ENCODE data around the gene HRH1.
"Not testable (repeated sequence)": the region's sequence is repeated elsewhere in the genome, so short reads cannot be mapped to it uniquely, and the experiment has no call there.

HRH1 gene

DNA sequence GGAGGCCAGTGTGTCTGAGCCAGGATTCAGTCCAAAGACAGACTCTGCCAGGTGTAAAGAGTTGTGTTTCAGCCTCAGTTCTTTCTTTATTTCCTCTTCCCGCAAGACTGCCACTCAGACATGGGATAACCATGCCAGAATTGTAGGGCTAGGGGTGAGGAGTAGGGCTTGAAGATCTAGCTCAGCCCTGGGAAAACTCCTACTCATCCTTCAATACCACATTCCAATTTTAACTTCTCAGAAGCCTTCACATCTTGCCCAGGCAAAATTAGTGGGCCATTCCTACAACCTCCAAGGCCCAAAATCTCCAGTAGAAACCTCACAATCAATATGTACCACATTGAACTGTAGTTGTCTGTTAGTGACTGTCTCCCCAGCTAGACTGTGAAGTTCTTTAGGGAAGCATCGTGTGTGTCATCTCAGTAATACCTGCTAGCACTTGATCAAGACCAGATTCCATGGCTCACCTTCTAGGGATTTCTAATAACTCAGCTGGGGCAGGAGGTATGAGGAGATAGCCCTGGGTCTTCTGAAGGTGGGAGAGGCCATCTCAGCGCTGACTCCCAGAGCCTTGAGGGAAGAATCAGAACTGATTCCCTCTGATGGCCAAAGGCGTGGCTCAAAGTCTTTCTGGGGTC, 19.7 kb downstream of the HRH1 start:
- DNase-seq = no peak

DNA sequence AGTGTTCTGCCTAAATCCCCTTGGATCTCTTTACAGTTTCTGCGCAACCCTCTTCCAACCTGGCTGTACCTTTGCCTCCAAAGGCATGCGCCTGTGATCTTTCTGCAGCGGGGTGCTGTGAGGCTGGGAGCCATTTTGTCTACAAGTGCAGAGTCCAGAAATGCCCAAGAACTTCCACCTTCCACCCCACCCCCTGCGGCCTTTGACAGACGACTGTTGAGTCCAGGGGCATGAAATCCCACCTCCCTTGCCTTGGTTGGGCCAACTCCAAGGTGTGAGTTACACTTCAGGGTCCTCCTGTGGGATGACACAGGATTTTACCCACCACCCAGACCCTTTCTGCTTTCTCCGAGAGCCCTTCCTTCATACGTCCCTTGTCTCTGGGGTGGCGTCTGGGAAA, 24.1 kb downstream of the HRH1 start:
- DNase-seq = no peak

DNA sequence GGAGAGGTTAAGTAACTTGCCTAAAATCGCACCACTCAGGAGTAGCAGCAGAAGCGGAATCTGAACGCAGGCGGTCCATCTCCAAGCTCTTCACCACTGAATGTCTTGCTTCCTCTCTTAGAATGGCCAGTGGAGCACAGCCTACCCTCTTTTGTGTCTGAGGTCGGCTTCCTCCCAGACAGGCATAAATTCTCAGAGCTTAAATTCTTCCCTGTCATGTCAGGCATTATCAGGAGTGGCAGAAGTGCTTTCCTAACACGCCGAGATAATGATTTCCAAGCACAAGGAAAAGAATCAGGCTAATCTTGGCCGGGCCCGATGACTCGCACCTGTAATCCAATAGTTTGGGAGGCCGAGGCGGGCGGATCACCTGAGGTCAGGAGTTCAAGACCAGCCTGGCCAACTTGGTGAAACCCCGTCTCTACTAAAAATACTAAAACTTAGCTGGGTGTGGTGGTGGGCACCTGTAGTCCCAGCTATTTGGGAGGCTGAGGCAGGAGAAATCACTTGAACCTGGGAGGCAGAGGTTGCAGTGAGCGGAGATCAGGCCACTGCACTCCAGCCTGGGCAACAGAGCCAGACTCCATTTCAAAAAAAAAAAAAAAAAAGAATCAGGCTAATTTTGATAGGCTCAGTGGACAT, 30.2 kb downstream of the HRH1 start:
- not testable (repeated sequence) for DNase-seq

DNA sequence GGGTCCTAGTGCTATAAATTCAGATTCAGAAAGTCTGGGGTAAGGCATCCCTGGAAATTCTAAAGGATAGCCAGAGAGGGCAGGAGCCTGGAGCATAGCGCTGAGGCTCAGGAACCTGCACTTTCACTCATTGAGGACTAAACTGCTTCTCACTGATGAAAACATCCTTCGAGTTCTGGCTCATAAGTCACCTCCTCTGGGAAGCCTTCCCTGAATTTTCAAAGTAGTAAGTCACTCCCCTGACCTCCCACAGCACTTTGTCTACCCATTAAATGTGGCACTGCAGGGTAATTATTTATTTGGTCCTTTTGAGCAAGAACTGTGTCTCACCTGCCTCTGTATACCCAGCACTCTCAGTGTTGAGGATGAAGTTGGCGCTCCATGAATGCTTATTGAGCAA, 30.9 kb downstream of the HRH1 start:
- DNase-seq = no peak

DNA sequence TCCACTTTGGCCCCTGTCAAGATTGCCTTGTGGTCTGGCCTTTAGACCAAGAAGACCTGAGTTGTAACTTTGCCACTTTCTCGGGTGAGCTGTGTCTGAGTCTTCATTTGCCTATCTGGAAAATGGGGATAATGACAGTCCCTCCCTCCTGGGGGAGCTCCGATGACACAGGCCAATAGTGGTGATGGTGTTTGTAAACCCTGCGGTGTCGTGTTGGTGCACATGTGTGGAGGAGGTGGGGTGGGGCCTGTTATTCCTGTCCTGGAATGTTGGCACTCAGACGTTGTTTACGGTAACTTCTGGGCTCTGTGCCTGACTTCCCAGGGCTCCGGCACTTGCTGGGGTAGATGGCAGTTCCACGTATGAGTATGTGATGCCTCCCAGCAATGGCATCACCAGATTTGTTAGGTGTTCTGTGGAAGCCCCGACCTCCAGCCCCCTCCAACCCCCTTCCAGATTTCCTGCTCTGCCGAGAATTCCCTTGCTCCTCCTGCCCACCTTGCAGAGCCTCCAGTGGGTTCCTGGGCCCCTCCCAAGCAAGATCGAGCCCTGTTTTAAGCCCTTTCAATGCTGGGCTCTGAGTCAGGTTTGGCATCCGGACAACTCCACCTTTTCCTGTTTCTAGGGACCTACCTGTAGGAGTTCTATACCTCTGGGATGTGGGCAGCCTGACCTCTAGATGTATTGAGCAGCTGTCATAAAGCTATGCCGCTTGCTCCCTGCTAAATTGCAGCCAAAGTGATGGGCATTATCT, 31.4 kb downstream of the HRH1 start:
- no peak for DNase-seq

DNA sequence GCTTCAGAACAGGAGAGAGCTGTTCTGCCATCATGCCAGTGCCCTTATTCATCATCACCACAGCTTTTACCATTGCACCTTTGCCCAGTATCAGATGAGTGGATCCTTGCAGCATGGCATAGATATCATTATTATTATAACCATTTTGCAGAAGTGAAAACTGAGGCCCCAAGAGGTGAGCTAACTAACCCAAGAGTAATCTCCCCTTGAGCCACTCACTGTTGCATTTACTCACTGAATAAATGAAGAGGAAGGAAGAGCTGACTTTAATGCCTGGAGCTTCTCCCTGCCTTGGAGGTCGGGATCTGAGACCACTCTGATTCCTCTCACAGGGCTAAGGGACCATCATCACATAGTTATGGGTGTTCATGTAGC, 32.0 kb downstream of the HRH1 start:
- DNase-seq = no peak

DNA sequence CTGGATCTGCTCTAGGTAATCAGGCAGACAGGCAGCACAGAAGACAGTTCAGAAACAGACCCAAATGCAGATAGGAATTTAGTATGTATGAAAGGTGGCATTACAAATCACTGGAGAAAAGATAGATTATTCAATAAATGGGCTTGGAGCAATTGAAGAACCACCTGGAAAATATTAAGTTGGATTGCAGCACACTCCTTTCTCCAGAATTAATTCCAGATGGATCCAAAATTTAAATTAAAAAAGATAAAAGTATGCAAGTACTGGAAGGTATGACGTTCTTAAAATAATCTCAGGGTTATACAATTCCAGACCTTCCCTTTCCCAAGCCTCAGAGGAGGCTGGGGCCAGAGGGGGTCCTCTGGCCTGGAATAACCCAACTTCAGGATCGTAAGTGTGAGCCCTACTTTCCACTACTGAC, 32.5 kb downstream of the HRH1 start:
- DNase-seq = no peak

DNA sequence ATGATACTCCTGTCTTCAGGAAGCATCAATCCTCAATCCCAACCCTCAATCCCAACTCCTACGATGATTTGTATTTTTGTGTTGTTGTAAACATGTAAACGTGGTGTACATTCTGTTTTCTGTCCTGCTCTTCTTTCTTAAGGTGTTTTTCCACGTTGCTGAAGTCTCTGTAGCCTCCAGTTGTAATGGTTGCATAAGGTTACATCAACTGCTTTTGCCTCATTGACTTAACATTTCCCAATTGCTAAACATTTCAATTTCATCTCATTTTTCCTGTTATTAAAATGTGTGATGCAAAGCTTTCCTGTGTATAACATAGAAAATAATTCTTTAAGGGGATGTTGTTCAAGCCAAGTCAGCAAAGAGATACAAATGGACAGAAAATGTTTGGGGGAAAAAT, 33.4 kb downstream of the HRH1 start:
- DNase-seq = no peak

DNA sequence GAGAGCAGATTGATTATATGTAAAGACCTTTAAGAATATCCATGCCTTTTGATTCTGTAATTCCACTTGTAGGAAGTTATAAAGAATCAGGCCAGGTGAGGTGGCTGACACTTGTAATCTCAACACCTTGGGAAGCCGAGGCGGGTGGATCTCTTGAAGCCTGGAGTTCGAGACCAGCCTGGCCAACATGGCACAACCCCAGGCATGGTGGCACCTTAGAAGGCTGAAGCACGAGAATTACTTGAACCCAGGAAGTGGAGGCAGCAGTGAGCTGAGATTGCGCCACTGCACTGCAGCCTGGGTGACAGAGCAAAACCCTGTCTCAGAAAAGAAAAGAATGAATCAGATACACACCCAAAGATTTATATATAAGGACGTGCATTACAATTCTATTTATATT, 33.9 kb downstream of the HRH1 start:
- DNase-seq = no peak

DNA sequence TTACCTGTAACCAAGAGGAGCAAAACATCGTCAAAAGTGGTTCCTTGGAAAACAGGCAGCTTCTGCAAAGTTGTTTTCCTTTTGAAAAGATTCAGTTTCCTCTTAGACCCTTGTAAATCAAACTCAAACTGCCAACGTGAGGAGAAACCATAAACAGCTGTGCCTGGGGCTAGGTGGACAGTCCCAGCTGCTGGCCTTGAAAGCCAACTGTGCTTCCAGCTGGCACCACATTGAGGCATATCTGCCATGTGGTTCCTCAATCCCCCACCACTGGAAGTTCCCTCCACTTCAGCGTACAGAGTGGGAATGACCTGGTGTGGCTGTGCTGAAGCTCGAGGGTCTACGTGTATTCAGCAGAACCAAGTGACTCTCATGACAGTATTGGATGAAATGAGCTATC, 40.9 kb downstream of the HRH1 start:
- no peak for DNase-seq

DNA sequence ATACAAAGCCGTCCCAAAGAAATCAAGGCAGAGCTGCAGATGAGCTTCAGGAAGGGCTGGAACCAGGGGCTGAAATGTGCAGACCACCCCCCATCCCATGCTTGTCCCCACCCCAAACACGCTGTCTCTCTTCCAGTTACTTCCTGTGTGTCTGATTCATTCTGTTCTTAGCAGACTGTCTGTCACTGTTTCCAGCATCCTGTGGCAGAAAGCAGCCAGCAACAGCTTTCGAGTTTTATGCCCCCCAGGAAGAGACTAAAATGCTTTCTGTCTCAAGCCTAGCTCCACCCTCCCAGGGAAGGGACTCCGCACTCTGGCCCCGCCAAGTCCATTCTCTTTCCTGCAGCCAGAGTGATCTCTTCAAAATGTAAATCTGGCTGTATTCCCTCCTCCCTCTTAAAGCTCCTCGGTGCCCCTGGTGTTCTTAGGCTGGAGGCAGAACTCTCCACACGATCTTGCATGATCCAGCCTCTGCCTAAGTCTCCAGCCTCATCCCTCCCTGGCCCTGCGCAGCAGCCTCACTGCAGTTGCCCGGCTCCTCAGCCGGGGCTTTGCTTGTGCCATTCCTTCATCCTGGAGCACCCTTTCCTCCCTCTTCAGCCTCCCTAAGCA, 41.5 kb downstream of the HRH1 start:
- no peak for DNase-seq

DNA sequence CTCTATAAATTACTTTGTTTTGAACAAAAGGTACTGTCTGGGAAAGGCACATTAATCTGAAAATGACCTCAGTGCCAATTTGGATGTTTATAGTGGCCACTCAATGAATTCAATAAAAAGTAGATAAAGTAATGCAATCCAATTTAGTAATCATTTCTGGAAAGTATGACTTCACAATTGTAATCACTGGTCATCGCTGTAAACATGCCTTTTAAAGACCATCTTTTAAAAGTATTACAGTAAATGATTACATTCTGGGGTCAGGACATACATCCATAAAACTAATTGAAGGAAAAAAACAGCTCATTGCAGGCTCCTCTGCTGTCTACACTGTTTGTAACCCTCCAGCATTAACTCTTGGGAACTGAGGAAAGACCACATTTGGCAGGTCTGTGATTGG, 43.2 kb downstream of the HRH1 start:
- DNase-seq = no peak

DNA sequence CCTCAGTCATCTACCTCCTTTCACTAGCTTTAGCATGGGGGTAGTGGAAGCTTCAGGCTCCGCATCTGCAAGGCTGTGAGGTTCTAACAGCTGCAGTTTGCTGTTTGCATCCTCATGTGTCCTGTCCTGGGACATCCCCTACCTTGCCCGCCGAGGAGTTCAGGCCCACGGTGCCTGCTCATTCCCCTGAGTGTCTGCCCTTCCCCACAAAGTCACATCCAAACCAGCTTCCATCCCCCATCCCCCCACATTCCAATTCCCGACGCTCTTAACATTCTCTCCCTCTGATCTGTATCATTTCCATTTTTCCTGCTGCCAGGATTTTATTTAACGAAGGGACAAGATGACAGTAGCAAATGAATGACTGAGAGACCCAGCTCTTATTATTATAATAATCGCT, 43.8 kb downstream of the HRH1 start:
- no peak for DNase-seq

DNA sequence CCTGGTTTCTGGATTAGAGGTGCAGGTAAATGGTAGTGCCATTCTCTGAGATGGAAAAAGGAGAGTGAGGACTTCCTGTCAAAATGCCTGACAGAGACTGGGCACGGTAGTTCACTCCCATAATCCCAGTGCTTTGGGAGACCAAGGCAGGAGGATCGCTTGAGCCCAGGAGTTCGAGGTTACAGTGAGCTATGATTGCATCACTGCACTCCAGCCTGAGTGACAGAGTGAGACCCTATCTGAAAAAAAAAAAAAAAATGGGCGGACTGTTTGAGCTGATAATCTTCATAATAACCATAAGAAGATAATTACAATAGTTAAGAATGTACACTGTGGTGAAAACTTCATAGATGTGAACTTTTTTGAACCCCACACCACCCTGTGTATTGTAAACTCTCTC, 44.2 kb downstream of the HRH1 start:
- no peak for DNase-seq

DNA sequence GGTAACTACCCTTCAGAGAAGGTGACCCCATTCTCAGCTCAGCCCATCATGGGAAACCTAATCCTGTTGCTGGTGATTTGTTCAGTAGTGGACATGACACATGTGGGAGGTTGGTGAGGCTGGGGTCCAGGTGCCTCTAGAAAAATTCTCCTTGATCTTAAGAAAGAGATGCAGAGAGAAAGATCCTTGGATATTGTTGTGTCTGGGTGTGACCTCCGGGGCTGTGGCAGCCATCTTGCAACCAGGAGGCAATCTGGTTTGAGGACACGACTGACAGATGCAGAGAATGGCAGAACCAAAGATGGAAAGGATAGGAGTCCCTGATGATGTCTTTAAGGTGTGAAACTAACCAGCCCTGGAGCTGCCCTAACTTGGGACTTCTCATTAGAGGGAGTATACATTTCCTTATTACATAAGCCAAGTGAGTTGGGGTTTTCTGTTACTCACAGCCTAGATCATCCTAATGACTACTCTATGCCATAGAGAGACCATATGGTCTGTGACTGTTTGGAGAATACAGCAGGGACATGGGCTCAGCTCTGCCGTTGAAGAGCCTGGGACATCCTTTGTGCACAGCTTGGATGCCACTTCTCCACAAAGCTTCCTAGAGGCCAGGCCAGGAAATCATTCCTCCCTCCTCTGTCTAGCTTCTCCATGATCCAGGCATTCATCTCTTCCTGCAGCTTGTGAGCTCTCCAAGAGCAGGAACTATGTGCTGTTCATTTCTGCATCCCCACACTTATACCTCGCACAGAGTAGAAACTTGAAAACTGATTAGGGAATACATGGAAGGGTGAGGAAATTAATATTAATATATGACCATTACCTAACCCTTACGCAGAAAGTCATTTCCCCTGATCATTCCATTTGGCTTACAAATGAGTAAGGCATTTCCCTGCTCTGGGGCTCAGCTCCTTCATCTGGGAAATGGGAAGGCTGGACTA, 45.9 kb downstream of the HRH1 start:
- DNase-seq = no peak

DNA sequence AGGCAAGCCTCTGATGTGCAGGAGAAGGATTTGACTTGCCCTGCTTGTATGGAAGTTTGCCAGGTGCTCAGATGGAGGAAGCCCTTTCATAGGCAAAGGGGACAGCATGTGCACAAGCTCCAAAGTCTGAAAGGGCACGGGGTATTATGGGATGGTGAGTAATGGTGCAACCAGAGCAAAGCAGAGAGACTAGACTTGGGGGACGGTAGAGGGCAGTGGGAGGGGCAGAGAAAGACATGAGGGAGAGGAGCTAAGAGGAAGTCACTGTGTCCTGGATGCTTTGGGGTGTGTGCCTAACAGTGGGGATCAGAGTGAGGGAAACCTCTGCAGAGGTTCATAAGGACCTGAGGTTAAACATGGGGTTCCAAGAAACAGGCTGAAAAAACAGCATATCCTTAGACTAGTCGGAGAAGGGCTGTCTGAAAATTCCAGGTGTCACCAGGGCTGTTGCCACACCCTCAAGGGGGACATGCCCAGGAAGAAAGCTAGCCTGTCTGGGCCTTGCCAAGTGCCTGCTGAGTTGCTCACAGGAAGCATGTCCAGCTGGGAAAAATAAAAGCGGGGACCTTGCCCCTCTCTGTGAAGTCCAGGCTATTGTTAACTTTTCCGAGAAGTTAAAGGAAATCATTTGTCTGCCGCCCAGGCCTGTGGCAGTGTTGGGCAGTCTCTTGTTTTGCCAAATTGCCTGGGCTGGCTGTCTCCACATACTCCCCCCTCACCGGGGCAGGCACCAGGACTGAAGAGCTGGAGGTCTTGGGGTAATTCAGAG, 47.1 kb downstream of the HRH1 start:
- no peak for DNase-seq

DNA sequence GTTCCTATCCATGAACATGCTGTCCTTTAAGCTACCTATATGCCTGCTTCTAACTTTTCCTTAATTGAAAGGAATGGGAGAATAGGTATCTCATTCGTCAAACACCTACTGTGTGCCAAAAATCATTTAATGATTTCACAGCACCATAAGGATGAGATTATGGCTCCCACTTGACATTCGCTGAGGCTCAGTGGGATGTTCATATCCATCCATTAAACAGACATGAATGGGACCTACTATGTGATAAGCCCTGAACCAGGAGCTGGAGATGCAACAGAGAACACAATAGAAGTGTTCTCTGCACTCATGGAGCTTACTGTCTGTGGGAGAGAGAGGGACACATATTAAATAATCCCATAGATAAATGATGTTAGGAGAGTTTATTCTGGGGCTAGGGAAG, 49.7 kb downstream of the HRH1 start:
- no peak for DNase-seq

DNA sequence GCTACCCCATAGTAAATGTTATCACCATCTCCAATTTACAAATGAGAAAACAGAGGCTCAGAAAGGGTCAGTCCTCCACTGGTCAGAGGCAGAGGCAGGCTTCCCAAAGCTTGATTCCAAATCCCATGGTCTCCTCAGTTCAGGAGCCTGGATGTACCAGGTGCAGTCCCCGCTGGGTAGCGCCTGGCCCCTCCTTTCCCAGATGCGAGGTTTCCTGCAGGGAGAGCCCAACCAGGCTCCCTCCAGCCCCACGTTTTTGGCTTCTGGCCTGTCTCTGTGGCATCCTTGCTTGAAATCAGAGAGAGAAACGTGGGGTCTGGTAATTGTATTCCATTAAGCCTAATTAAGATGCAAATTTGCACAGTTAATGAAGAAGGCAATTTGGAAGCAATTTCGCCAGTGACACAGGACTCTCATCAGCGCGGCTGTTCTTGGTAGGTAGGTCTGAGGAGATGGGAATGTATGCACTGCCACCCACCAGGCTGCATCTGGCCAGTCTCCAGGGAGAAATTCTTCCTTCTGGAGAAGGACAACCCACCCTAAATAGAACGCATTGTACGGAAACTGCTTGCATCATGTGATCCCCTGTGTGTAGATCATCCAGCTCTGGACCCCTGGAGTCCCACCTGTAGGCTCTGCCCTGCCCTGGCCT, 50.5 kb downstream of the HRH1 start:
- no peak for DNase-seq

DNA sequence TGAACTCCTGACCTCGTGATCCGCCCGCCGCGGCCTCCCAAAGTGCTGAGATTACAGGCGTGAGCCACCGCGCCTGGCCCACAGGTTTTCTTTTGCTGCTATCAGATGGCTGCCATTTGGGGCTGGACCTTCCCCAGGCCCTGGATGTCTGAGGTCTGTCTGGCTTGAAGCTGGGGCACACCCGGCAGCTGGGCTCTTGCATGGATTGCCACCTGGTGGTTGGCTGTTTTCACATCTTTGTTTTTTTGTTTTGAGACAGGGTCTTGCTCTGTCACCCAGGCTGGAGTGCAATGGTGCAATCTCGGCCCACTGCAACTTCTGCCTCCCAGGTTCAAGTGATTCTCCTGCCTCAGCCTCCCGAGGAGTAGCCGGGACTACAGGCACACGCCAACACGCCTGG, 51.6 kb downstream of the HRH1 start:
- DNase-seq = not testable (repeated sequence)

DNA sequence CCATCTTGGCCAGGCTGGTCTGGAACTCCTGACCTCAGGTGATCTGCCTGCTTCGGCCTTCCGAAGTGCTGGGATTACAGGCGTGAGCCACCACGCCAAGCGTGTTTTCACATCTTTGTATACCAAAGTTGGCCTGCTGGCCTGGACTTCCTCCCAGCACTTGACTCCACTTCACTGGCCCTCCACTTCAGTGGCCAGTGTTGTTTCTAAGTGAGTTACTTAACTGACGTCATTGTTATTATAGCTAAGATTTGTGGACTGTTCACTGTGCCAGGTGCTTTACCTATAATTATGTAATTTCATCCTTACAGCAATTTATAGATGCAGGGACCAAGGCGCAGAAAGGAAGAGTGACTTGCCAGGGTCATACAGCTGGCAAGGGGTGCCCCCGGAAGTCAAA, 52.0 kb downstream of the HRH1 start:
- DNase-seq = no peak

DNA sequence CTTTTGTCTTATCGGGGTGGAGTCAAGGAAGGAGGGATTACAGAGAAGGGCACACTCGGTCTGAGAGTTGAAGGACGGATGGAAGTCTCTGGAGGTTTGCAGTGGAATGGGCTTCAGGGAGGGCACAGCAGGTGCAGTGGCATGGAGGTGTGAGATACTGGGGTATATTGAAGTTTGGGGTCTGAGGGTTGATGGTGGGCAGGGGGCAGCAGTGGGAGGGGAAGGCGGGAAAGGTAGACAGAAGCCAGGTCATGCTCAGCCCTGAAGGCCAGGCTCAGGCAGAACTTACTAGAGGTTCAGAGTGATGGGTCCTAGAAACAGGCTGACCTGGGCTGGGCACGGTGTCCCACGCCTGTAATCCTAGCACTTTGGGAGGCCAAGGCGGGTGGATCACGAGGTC, 52.7 kb downstream of the HRH1 start:
- DNase-seq = no peak
